ENCODE data around the gene WDR17. TPM values are rescaled to one million over a fixed set of nuclear protein-coding genes. Genes with fewer than 3 reads are reported as not detected.

The WDR17 gene
- total and polyA plus RNA-seq, 2 of the 8 experiments (the other 6 are each of a cell fraction or from before 2014, with no cell fraction given): 1.4 to 3.3 TPM

GRCh38 chr4:176185051-176185450, 119.4 kb downstream of the WDR17 start (continued):
- TF ChIP-seq SAP30 (IDR thresholded peaks at IDR 0.05; ENCODE audit: insufficient read depth, insufficient replicate concordance, low read length) (no peak), SIRT6 (IDR thresholded peaks at IDR 0.05; ENCODE audit: low read length) (no peak), POLR2A (IDR thresholded peaks at IDR 0.05; ENCODE audit: control extremely low read depth in 1 of 2, low read depth in 2 of 2, low read length in 2 of 2) (no peak), JUND (IDR thresholded peaks at IDR 0.05; ENCODE audit: low read length) (no peak), NANOG (IDR thresholded peaks at IDR 0.05; ENCODE audit: insufficient read depth, low read depth, low read length, poor library complexity, severe bottlenecking) (no peak), CREB1 (IDR thresholded peaks at IDR 0.05) (no peak)
